ENCODE measurements around the gene MAML3. TPM values are rescaled to one million over a fixed set of nuclear protein-coding genes. Genes with fewer than 3 reads are reported as not detected.

MAML3 gene
- total RNA-seq, 1 donor from 2014 or later: 8.0 TPM

DNA sequence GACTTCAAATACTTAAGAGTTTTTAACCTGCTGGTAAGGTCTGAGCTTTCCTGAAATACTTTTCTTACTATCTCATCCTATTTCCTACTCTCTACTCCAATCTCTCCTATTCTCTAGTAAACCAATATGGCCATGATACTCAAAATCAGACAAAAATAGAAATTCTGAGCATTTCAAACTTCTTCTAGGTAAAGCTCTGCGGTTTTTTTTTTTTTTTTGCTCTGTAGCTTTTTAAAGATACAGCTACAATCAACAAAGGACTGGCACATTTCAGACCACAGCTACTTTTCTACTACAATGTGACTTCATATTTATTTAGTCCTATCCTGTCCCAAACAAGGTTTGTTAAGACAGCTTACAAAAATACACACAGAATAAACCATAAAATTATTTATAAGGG lies 31.1 kb downstream of the MAML3 start:
- DNase-seq (ENCODE audit: extremely low spot score, unreplicated experiment): no peak
- H3K9me3 Mint-ChIP-seq (ENCODE audit: unreplicated experiment): no peaks in the 10 kb centered on the region
- peaks cover 3% of the 10 kb centered on the region for H3K36me3 Mint-ChIP-seq (ENCODE audit: unreplicated experiment)
- TF ChIP-seq, protein P1, sequence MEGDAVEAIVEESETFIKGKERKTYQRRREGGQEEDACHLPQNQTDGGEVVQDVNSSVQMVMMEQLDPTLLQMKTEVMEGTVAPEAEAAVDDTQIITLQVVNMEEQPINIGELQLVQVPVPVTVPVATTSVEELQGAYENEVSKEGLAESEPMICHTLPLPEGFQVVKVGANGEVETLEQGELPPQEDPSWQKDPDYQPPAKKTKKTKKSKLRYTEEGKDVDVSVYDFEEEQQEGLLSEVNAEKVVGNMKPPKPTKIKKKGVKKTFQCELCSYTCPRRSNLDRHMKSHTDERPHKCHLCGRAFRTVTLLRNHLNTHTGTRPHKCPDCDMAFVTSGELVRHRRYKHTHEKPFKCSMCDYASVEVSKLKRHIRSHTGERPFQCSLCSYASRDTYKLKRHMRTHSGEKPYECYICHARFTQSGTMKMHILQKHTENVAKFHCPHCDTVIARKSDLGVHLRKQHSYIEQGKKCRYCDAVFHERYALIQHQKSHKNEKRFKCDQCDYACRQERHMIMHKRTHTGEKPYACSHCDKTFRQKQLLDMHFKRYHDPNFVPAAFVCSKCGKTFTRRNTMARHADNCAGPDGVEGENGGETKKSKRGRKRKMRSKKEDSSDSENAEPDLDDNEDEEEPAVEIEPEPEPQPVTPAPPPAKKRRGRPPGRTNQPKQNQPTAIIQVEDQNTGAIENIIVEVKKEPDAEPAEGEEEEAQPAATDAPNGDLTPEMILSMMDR (IDR thresholded peaks at IDR 0.05): no peak
- H3K4me3 Mint-ChIP-seq (ENCODE audit: unreplicated experiment): no peak overlapping the region
- H3K27ac Mint-ChIP-seq (ENCODE audit: unreplicated experiment): no peak overlapping the region
- no peaks in the 10 kb centered on the region for H3K27me3 Mint-ChIP-seq (ENCODE audit: unreplicated experiment)
- peaks cover 4% of the 10 kb centered on the region for H3K4me1 Mint-ChIP-seq (ENCODE audit: unreplicated experiment)

GRCh38 chr4:140121646-140122045 lies 32.3 kb downstream of the MAML3 start:
- TF ChIP-seq, protein P1 (IDR thresholded peaks at IDR 0.05): no peak
- no peak for DNase-seq (ENCODE audit: extremely low spot score, unreplicated experiment)
- no peaks in the 10 kb centered on the region for H3K27me3 Mint-ChIP-seq (ENCODE audit: unreplicated experiment)
- H3K36me3 Mint-ChIP-seq (ENCODE audit: unreplicated experiment): peaks cover 3% of the 10 kb centered on the region
- no peak overlapping the region for H3K4me3 Mint-ChIP-seq (ENCODE audit: unreplicated experiment)
- peaks cover 5% of the 10 kb centered on the region for H3K4me1 Mint-ChIP-seq (ENCODE audit: unreplicated experiment)
- no peaks in the 10 kb centered on the region for H3K9me3 Mint-ChIP-seq (ENCODE audit: unreplicated experiment)
- no peak overlapping the region for H3K27ac Mint-ChIP-seq (ENCODE audit: unreplicated experiment)

- Mint-ChIP-seq H3K4me3 (ENCODE audit: unreplicated experiment) (no peak overlapping the region), H3K36me3 (ENCODE audit: unreplicated experiment) (peaks cover 3% of the 10 kb centered on the region), H3K9me3 (ENCODE audit: unreplicated experiment) (no peaks in the 10 kb centered on the region)
Observed at GRCh38 chr4:140118931-140119640, 34.9 kb downstream of the MAML3 start.

DNA sequence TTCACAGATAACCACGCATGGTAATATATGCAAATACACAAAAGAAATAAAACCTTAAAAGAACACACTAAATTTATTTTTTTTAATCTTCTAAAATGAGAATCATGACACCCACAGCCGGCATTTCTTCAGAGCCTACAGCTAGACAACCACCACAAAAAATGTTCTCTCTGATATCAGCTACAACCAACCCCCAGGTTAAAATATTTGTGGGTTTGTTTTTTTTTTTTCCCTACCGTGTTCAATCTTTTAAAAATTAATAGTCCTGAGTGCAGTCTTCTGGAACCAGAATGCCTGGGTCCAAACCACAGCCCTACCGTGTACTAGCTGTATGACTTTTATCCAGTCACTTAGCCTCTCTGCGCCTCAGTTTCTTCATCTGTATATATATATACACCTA lies 36.0 kb downstream of the MAML3 start:
- H3K4me1 Mint-ChIP-seq (ENCODE audit: unreplicated experiment): peaks cover 12% of the 10 kb centered on the region
- no peak overlapping the region for H3K27ac Mint-ChIP-seq (ENCODE audit: unreplicated experiment)
- H3K4me3 Mint-ChIP-seq (ENCODE audit: unreplicated experiment): no peak overlapping the region
- TF ChIP-seq, protein P1 (IDR thresholded peaks at IDR 0.05): no peak
- no peaks in the 10 kb centered on the region for H3K9me3 Mint-ChIP-seq (ENCODE audit: unreplicated experiment)
- H3K36me3 Mint-ChIP-seq (ENCODE audit: unreplicated experiment): peaks cover 2% of the 10 kb centered on the region
- no peaks in the 10 kb centered on the region for H3K27me3 Mint-ChIP-seq (ENCODE audit: unreplicated experiment)
- no peak for DNase-seq (ENCODE audit: extremely low spot score, unreplicated experiment)

More at GRCh38 chr4:140118931-140119640, 34.9 kb downstream of the MAML3 start:
- Mint-ChIP-seq H3K27me3 (ENCODE audit: unreplicated experiment) (no peaks in the 10 kb centered on the region), H3K4me1 (ENCODE audit: unreplicated experiment) (peaks cover 12% of the 10 kb centered on the region), H3K27ac (ENCODE audit: unreplicated experiment) (no peak overlapping the region)
- TF ChIP-seq, protein P1 (IDR thresholded peaks at IDR 0.05): no peak
- no peak for DNase-seq (ENCODE audit: extremely low spot score, unreplicated experiment)

- DNase-seq (ENCODE audit: extremely low spot score, unreplicated experiment): no peak
- peaks cover 23% of the 10 kb centered on the region for H3K4me1 Mint-ChIP-seq (ENCODE audit: unreplicated experiment)
- no peaks in the 10 kb centered on the region for H3K27me3 Mint-ChIP-seq (ENCODE audit: unreplicated experiment)
- peak overlapping the region; percentile 40 for H3K27ac Mint-ChIP-seq (ENCODE audit: unreplicated experiment)
- TF ChIP-seq, protein P1 (IDR thresholded peaks at IDR 0.05): no peak
- H3K4me3 Mint-ChIP-seq (ENCODE audit: unreplicated experiment): no peak overlapping the region
- H3K9me3 Mint-ChIP-seq (ENCODE audit: unreplicated experiment): no peaks in the 10 kb centered on the region
- H3K36me3 Mint-ChIP-seq (ENCODE audit: unreplicated experiment): no peaks in the 10 kb centered on the region
Observed at GRCh38 chr4:140116442-140117104, 37.4 kb downstream of the MAML3 start.
